ENCODE measurements around the gene RAB36. TPM values are rescaled to one million over a fixed set of nuclear protein-coding genes. Genes with fewer than 3 reads are reported as not detected.
A peak's percentile ranks its signal among the peaks of the same experiment; 100 is the strongest.

RAB36 gene
- total RNA-seq, 1 experiment from 2014 or later, result 9.1 TPM

GRCh38 chr22:23168391-23169042 lies 23.2 kb downstream of the RAB36 start:
- DNase-seq (ENCODE audit: low read depth), result no peak
- in situ Hi-C loops (cut with HindIII; ENCODE audit: low pct_unique_long_range_greater_than_20kb, low sequenced_read_pairs), result no loop called here

GRCh38 chr22:23169043-23169406 lies 23.7 kb downstream of the RAB36 start:
- DNase-seq (ENCODE audit: low read depth), result no peak
- in situ Hi-C loops (cut with HindIII; ENCODE audit: low pct_unique_long_range_greater_than_20kb, low sequenced_read_pairs), result no loop called here

GRCh38 chr22:23175817-23176644 lies 30.8 kb downstream of the RAB36 start:
- in situ Hi-C loops (cut with HindIII; ENCODE audit: low pct_unique_long_range_greater_than_20kb, low sequenced_read_pairs), result no loop called here
- no peak for DNase-seq (ENCODE audit: low read depth)

DNA sequence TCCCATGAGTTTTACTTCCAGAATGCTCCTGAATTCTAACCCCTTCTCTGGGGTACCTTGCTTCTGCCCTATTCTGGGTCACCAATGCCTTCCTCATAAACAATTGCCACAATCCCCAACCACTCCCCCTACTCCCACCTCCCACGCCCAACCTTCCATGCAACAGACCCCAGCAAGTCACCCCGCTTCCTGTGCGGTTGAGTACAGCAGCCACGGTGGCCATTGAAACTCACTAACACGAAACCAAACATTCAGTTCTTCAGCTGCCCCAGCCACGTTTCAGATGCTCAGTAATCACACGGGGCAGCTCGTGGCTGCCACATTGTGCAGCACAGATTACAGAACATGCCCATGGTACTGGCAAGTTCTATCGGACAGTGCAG lies 31.4 kb downstream of the RAB36 start:
- in situ Hi-C loops (cut with HindIII; ENCODE audit: low pct_unique_long_range_greater_than_20kb, low sequenced_read_pairs), result no loop called here
- no peak for DNase-seq (ENCODE audit: low read depth)

- in situ Hi-C loops (cut with HindIII; ENCODE audit: low pct_unique_long_range_greater_than_20kb, low sequenced_read_pairs), result no loop called here
Measured at GRCh38 chr22:23177197-23177596, 31.9 kb downstream of the RAB36 start.

DNA sequence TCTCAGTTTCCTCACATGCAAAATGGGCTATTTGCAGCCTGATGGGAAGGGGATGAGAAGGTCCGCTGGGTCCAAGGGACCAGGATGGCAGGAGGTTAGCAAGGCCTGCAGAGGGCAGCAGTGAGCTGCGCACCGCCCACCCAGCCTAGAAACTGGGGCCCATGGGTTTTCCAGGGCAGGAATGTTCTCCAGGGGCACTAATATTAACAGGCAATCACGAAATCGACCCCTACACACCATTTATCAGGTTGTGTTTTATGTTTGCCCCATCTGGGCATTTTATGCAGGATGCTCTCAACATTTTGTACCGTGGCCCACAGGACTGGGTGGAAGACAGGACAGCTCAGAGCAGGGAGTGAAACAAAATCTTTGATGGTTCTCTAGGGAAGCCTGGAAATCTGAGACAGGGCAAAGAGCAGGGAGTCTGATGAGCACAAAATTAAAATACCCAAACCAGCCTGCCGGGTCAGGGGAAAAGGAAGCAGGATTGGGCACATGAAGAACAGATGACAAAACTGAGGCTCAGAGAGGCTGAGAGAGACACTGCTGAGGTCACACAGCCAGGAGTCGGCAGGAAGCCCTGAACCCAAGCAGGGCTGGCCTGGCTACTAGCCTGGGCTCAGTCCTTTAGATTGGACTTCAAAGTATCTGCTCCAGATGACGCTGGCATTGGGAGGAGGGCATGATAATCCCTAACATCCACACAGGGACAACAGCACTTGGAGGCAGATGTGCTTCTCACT lies 33.4 kb downstream of the RAB36 start:
- in situ Hi-C loops (cut with HindIII; ENCODE audit: low pct_unique_long_range_greater_than_20kb, low sequenced_read_pairs), result no loop called here
- DNase-seq (ENCODE audit: low read depth), result peak; percentile 40

More at GRCh38 chr22:23177197-23177596, 31.9 kb downstream of the RAB36 start:
- DNase-seq (ENCODE audit: low read depth), result no peak

DNA sequence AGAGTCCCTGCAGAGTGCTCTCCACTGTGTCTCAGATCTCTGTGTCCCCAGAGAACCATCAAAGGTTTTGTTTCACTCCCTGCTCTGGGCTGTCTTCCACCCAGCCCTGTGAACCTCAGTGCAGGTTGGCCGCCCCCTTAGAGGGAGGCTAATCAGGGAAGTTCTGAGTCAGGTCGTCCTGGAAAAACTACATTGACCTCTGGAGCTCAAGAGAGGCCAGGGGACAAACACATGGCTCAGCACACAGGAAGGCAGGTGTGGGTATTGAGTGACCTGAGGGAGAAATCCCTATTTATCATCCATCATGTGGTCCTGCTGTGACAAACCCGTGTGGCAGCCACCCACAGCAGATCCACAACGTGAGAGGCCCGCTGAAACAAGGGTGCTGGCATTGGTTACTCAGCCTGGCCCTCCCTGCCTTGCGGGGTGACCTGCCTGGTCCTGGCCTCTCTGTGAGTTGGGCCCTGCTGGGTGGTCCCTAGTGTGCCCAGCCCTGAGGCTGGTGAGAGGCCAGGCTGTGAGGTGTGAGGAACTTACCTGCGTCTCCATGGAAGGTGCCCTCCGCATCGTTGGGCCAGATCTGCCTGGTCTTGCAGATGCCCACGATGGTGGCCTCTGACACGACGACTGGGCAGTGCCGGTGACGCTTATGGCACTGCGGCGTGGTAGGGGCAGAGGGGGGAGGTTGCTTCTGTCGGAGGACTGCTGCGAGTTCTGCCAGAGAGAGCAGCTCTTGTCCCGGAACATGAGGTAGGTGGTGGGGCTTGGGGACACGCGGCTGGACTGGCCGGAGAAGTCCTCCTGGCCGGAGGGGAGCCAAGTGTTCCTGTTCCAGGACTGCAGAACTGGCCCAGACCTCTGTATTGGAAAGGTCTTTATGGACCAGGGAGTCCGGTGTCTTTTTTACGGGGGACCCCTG lies 34.4 kb downstream of the RAB36 start:
- DNase-seq (ENCODE audit: low read depth), result peak; percentile 23
- in situ Hi-C loops (cut with HindIII; ENCODE audit: low pct_unique_long_range_greater_than_20kb, low sequenced_read_pairs), result no loop called here

- DNase-seq (ENCODE audit: low read depth), result peak; percentile 67
- in situ Hi-C loops (cut with HindIII; ENCODE audit: low pct_unique_long_range_greater_than_20kb, low sequenced_read_pairs), result no loop called here
Measured at GRCh38 chr22:23180301-23180892, 35.1 kb downstream of the RAB36 start, which contains the start of gene BCR. TSS of gene BCR (plus strand) at chr22:23180509. CDS start at chr22:23180961, 452 bp downstream.

- in situ Hi-C loops (cut with HindIII; ENCODE audit: low pct_unique_long_range_greater_than_20kb, low sequenced_read_pairs), result no loop called here
Measured at GRCh38 chr22:23180893-23181720, 35.8 kb downstream of the RAB36 start.

GRCh38 chr22:23181721-23182308 lies 36.5 kb downstream of the RAB36 start:
- in situ Hi-C loops (cut with HindIII; ENCODE audit: low pct_unique_long_range_greater_than_20kb, low sequenced_read_pairs), result no loop called here
- no peak for DNase-seq (ENCODE audit: low read depth)

More at GRCh38 chr22:23180893-23181720, 35.8 kb downstream of the RAB36 start:
- peak; percentile 40 for DNase-seq (ENCODE audit: low read depth)

DNA sequence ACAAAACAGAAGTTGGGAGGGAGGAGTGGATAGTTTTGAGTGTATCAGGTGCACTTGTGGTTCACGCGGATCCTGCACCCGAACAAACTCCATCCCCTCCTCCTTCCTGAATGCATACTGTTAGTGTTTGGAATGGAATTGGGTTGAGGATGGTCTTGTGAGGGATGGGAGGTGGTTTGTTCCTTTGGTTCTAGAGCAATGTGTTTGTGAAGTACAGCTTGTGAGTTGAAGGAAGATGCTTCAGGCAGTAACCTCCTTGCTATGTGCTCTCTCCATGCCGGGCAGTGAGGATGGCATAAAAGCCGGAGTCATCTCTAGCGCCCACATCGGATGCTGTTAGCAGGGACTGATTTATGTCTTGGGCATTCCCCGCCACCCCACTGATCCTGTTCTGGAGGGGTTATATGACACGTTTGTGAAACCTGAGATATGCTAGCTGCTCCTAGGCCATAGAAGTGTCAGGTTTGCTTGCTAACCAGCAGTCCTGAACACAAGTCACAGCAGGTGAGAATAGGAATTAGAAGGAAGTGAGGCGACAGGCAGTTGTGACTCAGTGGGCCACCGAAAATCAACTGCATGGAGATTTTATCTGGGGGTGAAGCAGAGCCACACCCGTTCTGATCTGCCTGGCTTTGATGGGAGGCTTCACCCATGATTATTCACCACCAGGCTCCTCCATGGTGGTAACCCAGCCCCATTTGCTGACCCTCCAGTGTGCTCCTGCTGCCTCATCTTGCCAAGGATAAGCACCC lies 37.2 kb downstream of the RAB36 start:
- DNase-seq (ENCODE audit: low read depth), result peak; percentile 78
- in situ Hi-C loops (cut with HindIII; ENCODE audit: low pct_unique_long_range_greater_than_20kb, low sequenced_read_pairs), result no loop called here

- in situ Hi-C loops (cut with HindIII; ENCODE audit: low pct_unique_long_range_greater_than_20kb, low sequenced_read_pairs), result no loop called here
- no peak for DNase-seq (ENCODE audit: low read depth)
Measured at GRCh38 chr22:23183061-23183698, 37.9 kb downstream of the RAB36 start.

- in situ Hi-C loops (cut with HindIII; ENCODE audit: low pct_unique_long_range_greater_than_20kb, low sequenced_read_pairs), result no loop called here
- no peak for DNase-seq (ENCODE audit: low read depth)
Measured at GRCh38 chr22:23184100-23184763, 39.0 kb downstream of the RAB36 start.

DNA sequence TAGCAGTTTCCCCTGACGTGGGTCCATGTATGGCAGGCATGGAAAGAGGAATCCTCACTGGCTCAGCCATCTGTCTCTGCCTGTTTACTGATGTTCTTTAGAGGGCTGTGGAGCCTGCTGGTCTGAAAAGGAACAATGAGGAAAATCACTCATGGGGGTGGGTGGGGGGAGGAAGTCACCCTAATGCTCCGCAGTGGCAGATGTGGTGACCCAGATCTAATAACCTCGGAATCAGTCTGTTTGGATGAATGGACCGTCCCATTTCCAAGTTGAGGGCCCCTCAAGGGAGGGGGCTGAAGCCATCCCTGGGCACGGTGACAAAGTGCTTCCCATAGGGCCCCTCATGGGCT lies 39.5 kb downstream of the RAB36 start:
- in situ Hi-C loops (cut with HindIII; ENCODE audit: low pct_unique_long_range_greater_than_20kb, low sequenced_read_pairs), result no loop called here
- no peak for DNase-seq (ENCODE audit: low read depth)

DNA sequence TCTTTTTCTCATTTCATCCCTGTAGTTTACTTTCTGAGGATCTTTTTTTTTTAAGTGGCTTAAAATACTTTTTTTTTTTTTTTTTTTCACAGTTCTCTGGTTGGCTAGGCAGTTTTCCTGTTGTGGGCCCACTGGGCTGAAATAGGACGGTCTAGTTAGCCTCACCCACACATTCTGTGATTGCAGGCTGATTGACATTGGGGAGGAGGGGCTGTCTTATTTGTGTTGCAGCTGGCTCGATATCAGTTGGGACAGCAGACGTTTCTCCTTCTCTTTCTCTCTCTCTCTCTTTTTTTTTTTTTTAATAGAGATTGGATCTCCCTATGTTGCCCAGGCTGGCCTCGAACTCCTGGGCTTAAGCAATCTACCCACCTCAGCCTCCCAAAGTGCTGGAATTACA lies 41.9 kb downstream of the RAB36 start:
- no peak for DNase-seq (ENCODE audit: low read depth)
- in situ Hi-C loops (cut with HindIII; ENCODE audit: low pct_unique_long_range_greater_than_20kb, low sequenced_read_pairs), result no loop called here

All from Caki2 (cell line).